GM11168 (cell line): ENCODE data around the gene JAG1.
"Not testable (repeated sequence)": the region's sequence is repeated elsewhere in the genome, so short reads cannot be mapped to it uniquely, and the experiment has no call there.

ENCODE experiments used
- in situ Hi-C: fragments of 300-500 bp; cut with MboI; formaldehyde crosslinking; loops from one replicate; pipeline ENCODE4 v1.12.0; 2022; ENCODE audit warnings: low sequenced_read_pairs; ENCODE audit not compliant: unreplicated experiment

JAG1 gene

GRCh38 chr20:10625641-10626040 is 48.2 kb downstream of the JAG1 start:
- in situ Hi-C loops: no loop called here

GRCh38 chr20:10622657-10623418 is 51.0 kb downstream of the JAG1 start:
- in situ Hi-C loops: no loop called here

DNA sequence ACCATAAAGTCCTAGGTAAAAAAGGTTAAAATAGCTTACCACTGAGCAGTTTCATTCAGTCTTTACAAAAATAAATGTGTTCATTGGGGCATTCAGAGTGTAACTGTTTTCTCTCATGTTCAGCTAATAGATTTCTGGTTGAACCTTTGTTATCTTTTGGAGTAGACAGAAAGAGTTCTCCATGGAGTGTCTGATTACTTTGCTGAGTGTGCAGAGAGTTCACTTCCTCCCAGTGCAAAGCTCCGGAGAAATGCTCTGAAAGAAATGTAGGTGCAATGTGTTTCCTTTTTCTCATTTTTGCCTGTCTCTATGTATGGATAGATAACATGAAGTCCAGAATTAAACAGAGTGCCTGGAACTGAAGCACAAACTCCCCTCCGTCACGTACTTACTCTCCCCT is 52.6 kb downstream of the JAG1 start:
- in situ Hi-C loops: no loop called here

DNA sequence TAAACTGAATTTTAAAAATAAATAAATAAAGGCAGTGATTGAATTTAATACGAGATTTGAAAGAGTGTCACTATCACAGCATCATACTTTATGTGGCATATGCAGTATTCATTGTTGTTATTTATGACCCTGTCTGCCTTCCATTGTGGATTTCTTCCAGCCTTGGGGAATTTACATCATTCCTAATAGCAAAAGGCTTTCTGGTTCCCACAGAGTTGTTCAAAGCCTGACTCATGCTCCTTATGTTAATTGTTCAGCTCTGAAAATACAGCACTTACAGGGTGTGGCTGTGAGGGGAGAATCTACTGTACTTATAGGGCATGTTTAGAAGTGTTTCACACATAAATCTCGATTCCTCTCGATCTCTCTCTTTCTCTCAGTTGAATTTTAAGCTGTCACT is 54.4 kb downstream of the JAG1 start:
- in situ Hi-C loops: no loop called here

- in situ Hi-C loops: no loop called here
Observed at GRCh38 chr20:10618611-10619245, 55.1 kb downstream of the JAG1 start.

GRCh38 chr20:10617549-10618133 is 56.2 kb downstream of the JAG1 start:
- in situ Hi-C loops: not testable (repeated sequence)

DNA sequence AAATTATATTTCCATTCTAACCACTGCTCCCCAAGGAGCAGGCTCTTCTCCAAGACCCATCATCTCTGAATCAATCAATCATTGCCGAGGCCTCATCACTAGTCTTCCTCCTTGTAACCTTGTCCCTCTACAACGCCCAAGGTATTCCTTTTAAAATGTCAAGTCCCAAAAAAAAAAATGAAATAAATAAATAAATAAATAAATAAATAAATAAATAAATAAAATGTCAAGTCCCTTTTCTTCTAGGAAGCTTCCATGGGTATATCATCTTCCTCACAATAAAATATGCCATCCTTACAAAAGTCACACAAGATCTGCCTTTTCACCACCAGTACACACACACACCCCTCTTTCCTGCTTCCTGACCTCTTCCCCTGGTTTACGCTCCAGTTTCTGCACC is 57.6 kb downstream of the JAG1 start:
- in situ Hi-C loops: no loop called here

GRCh38 chr20:10613911-10614310 is 59.9 kb downstream of the JAG1 start:
- in situ Hi-C loops: no loop called here

DNA sequence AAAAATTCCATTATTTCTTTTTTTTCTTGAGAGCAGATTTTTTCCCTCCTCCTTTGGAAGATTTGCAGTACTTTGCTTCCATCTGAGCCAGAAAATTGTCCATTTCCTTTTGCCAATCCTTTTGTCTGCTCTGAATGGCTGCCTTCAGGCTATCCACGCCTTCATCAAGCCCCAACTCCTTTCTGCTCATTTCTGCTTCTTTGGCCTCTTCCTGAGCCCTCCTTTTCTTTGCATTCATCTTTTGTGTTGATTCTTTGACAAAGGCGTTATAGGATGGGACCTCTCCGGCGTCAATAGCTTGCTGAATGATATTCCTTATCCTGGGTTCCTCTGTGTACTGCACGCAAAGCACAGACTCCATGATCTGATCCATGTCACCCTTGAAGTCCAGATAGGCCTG is 60.4 kb downstream of the JAG1 start:
- in situ Hi-C loops: not testable (repeated sequence)

DNA sequence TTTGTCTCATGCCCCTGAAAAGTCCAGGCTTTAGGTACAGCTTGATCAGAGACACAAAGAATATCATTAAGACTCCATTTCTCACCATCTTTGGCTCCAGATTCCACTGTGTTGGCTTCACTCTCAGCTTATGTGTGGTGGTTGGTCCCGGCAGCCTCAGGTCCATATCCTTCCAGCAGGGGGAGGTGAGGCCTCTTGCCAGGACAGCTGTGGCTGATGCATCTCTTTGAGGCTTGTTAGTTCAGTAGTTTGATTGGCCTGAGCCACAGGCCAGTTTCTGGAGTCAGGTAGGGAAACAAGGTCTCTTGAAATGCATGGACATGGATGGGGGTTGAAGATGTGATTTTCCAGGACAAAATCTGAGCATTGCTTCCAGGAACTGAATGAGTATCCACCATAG is 62.4 kb downstream of the JAG1 start:
- in situ Hi-C loops: no loop called here

DNA sequence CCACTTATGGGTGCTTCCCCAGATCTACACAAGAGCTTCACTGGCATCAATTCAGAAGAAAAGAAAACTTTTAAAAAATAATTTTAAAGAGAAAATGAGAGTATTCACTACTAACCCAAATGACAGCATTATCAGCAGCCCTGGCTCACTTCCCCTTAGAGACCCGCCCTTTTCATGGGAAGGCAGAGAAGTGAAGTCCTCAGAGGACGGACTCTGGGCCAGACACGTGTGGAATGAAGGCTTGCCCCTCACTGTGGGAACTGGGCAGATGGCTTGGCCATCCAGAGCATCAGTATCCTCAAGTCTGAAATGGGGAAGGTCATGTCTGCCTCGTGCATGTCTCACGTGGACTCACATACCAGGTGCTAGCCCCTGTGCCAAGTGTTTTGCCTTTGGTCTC is 63.5 kb downstream of the JAG1 start:
- in situ Hi-C loops: no loop called here

GRCh38 chr20:10609770-10610169 is 64.0 kb downstream of the JAG1 start:
- in situ Hi-C loops: no loop called here

DNA sequence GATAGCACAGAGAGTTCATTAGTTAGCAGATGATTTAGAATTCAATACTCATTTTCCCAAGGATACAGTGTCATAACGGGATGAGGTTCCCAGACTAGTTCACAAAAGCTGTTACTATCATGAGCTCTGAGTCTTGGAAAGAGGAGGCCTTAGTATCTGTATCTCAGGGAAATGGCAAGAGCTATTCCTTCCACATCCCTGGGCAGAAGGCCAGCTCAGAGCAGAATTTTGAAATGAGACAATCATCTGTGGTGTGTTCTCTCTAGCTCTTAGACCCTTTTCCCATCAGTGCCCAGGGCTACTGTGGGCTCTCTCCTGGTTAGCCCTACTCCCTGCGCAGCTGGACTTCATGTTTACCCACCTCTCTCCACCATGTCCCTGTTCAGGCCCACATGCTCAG is 64.5 kb downstream of the JAG1 start:
- in situ Hi-C loops: no loop called here

GRCh38 chr20:10605547-10606195 is 68.1 kb downstream of the JAG1 start:
- in situ Hi-C loops: no loop called here

GRCh38 chr20:10604865-10605440 is 68.8 kb downstream of the JAG1 start:
- in situ Hi-C loops: no loop called here

GRCh38 chr20:10603971-10604864 is 69.6 kb downstream of the JAG1 start:
- in situ Hi-C loops: no loop called here

DNA sequence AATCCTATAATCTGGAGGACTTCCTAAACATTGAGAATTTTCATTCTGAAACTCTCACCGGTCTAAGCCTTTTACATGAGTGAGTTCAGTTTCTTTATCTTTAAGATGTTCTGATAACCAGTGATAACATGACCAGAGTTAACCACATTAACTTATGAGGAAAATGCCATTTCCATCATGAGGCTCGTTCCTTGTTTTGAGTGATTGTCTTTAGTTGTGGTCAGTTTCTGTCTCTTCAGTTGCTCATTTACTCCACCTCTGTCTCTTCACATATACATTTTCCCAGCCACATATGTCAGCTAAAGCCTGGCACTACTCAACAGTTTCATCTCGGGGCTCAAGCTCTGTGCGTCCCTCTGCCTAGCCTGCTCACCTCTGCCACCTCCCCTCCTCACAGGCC is 70.4 kb downstream of the JAG1 start:
- in situ Hi-C loops: no loop called here

- in situ Hi-C loops: no loop called here
Observed at GRCh38 chr20:10602221-10602871, 71.5 kb downstream of the JAG1 start.

- in situ Hi-C loops: loop anchor here (5.0 kb wide), 1 partner anchor 45 kb away; no protein-coding TSS in a partner anchor
Observed at GRCh38 chr20:10597637-10598036, 76.2 kb downstream of the JAG1 start.
